LNCAP (cell line): ENCODE data around the gene PLOD3.

ENCODE experiments used
- CTCF ChIP-seq: fragments of 450-650 bp; IDR thresholded peaks from 2 replicates; pipeline ENCODE4 v1.5.1; 2017; ENCODE audit warnings: mild to moderate bottlenecking

The PLOD3 gene

GRCh38 chr7:101248276-101248675 lies 30.9 kb upstream of the PLOD3 start:
- no peak for TF ChIP-seq CTCF

GRCh38 chr7:101245147-101245668 lies 27.8 kb upstream of the PLOD3 start:
- no peak for TF ChIP-seq CTCF

- peak; percentile 90 for TF ChIP-seq CTCF
Measured at GRCh38 chr7:101244375-101245146, 27.2 kb upstream of the PLOD3 start, which contains the start of gene FIS1. Gene FIS1 (minus strand): TSS chr7:101245081. CDS start chr7:101245004, 77 bp downstream.

- no peak for TF ChIP-seq CTCF
Measured at GRCh38 chr7:101243646-101244374, 26.4 kb upstream of the PLOD3 start.

- no peak for TF ChIP-seq CTCF
Measured at GRCh38 chr7:101241443-101242349, 24.3 kb upstream of the PLOD3 start.

- TF ChIP-seq CTCF = no peak
Measured at GRCh38 chr7:101241015-101241363, 23.6 kb upstream of the PLOD3 start.
